ENCODE results near the gene ARHGAP31.

ARHGAP31 gene

DNA sequence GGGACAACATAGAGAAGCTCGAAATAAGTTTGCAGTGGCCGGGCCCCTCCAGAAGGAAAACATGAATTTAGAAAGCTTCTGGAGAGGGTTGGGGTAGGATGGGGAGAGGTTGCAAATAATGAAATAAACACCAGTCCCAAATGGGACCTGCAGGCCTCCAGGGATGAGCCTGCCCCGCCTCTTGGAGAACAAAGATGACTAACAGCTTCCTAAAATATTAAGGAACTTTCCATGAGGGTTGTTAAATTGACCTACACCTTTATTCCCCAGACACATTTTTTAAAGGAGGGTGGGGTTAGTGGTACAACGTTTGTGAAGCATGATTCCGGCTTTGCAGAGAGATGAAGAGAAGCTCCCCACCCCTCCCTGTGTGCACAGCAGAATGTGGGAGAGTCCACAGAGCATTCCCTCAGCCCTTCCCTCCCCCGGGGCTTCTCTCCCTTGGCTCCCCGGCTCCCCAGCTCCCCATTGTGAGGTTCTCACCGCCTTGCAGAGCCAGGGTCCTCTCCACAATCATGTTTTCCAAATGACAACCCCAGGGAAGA is 84.1 kb downstream of the ARHGAP31 start:
- DNase-seq (ENCODE audit: low read depth, low spot score) = no peak

DNA sequence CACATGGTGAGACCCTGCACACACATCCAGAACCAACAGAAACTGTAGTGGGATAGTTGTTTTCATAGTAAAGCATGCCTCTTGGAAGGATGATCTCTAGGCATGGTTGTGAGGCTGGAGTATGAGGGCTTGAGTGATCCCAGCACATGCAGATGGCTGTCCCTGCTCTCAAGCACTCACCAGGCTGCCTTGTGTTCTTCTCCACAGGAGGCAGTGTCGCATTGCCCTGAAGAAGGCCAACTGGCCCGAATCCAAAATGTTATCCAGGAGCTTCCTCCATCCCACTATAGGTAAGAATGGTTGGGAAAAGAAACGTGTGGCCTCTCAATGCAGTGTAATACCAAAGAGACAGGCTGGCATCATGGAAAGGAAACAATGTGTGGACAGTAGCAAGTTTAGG is 86.5 kb downstream of the ARHGAP31 start:
- no peak for DNase-seq (ENCODE audit: low read depth, low spot score)

- DNase-seq (ENCODE audit: low read depth, low spot score) = no peak
These were observed 88.0 kb downstream of the ARHGAP31 start for GRCh38 chr3:119382134-119382533.

- no peak for DNase-seq (ENCODE audit: low read depth, low spot score)
These were observed 94.4 kb downstream of the ARHGAP31 start for GRCh38 chr3:119388577-119388976.

DNA sequence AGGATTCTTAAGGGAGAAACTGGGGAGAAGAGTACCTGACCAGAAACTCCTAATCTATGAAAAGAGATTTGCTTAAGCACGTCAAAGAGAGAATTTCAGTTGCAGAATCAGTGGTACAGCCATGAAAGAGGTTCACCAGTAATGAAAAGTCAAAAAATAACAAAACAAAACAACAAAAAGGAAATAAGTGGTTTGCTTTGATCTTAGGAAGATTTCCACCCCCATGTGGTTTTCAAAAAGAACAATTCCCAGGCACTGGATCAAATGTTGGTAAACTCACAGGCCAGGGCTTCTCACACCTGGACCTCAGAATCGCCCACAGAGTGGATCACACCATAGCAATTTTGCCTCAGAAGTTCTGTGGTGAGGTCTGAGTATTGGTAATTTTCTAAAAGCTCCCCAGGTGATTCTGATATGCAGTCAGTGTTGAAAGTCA is 101.8 kb downstream of the ARHGAP31 start:
- no peak for DNase-seq (ENCODE audit: low read depth, low spot score)

GRCh38 chr3:119396870-119397269 is 102.7 kb downstream of the ARHGAP31 start:
- DNase-seq (ENCODE audit: low read depth, low spot score) = no peak

GRCh38 chr3:119400466-119400865 is 106.3 kb downstream of the ARHGAP31 start:
- no peak for DNase-seq (ENCODE audit: low read depth, low spot score)

GRCh38 chr3:119401069-119401468 is 106.9 kb downstream of the ARHGAP31 start:
- no peak for DNase-seq (ENCODE audit: low read depth, low spot score)

- DNase-seq (ENCODE audit: low read depth, low spot score) = no peak
These were observed 107.6 kb downstream of the ARHGAP31 start for GRCh38 chr3:119401503-119402440.

DNA sequence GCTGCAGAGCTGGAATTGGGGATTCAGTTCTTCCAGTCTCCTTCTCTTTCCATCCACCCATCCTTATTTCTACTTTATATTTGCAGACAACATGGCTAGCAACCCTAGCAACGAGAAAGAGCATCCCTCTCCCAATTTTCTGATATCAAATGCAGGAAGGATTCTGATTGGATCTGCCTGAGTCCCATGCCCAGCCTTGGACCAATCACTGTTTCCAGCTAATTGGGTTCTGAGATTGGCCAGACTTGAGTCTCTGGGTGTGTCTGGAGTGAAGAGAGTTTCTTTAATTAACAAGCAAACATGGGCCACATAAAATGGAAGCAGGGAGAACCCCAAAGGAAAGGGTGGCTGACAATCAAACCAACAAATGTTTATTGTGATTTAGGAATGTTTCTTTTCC is 108.6 kb downstream of the ARHGAP31 start:
- no peak for DNase-seq (ENCODE audit: low read depth, low spot score)

DNA sequence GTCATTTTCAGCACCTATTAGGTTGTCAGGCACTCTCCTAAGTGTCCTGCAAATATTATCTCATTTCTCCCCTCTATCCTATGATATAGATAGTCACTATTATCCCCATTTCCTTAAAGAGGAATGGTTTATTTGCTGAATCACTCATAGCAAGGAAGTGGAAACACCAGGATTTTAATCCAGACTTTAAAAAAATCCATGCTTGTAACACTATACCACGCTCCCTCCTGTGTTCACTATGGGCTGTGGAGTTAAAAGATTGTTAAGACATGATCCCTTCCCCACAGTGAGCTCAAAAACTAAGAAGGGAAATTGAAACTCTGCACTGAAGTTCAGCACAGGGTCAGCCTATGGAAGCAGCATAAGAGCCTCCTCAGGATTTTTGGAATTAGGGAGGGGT is 109.0 kb downstream of the ARHGAP31 start:
- DNase-seq (ENCODE audit: low read depth, low spot score) = no peak

GRCh38 chr3:119405315-119405714 is 111.1 kb downstream of the ARHGAP31 start:
- DNase-seq (ENCODE audit: low read depth, low spot score) = no peak

GRCh38 chr3:119408243-119408950 is 114.2 kb downstream of the ARHGAP31 start:
- DNase-seq (ENCODE audit: low read depth, low spot score) = no peak

DNA sequence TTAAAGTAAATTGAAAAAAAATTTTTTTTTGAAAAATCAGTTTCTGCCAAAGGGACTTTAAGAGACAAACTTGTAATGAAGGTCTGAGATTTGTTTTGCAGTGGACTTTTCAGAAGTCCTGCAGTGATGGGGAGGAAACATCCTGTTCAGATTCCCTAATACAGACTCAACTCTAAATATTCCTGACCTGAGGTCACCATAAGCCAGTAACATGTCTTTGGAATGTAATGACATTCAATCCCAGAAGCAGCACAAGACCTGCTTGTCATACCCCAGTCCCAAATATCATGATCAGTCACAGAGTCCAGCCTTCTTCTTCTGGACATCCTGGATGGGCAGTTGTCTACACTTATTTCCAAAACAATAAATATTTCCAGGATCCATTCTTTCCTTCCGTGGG is 115.7 kb downstream of the ARHGAP31 start:
- no peak for DNase-seq (ENCODE audit: low read depth, low spot score)

DNA sequence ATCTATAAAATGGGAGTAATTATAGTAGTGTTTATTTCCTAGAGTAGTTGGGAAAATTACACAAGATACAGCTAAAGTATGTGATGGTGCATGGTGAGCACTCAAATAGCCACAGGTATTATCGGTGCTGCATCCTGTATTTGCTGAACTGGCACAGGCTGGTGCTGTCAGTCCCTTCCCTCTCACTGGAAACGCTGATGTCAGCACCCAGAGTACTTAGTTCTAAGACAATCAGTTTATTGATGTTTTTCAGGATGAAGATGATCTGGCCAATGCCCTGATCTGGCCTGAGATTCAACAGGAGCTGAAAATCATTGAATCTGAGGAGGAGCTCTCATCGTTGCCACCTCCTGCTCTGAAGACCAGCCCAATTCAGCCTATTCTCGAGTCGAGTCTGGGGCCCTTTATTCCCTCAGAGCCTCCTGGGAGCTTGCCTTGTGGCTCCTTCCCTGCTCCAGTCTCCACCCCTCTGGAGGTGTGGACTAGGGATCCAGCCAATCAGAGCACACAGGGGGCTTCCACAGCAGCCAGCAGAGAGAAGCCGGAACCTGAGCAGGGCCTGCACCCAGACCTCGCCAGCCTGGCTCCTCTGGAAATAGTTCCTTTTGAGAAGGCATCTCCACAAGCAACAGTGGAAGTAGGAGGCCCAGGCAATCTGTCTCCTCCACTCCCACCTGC is 119.6 kb downstream of the ARHGAP31 start:
- no peak for DNase-seq (ENCODE audit: low read depth, low spot score)

- DNase-seq (ENCODE audit: low read depth, low spot score) = no peak
These were observed 122.7 kb downstream of the ARHGAP31 start for GRCh38 chr3:119416873-119417272.

- DNase-seq (ENCODE audit: low read depth, low spot score) = no peak
These were observed 123.8 kb downstream of the ARHGAP31 start for GRCh38 chr3:119417771-119418512.

GRCh38 chr3:119418641-119419040 is 124.5 kb downstream of the ARHGAP31 start:
- DNase-seq (ENCODE audit: low read depth, low spot score) = no peak

DNA sequence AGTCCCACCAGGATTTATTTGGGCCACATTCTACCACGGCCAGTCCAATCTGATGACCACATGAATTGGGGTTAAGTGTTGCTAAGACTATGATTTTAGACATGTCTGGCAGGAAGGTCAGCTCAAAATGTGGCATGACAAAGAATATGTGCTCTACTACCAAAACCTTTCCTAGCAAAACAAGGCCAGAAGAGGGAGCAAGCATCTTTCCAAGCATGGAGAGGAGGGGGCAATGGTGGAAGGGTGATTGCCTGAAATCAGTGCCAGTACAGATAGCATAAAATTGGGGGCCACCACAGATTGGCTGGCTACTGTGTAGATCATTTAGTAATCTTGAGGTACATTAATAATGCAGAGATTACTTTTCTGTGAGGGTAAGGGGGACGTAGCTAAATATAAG is 126.0 kb downstream of the ARHGAP31 start:
- DNase-seq (ENCODE audit: low read depth, low spot score) = no peak

- no peak for DNase-seq (ENCODE audit: low read depth, low spot score)
These were observed 133.5 kb downstream of the ARHGAP31 start for GRCh38 chr3:119427669-119428068.

- no peak for DNase-seq (ENCODE audit: low read depth, low spot score)
These were observed 134.4 kb downstream of the ARHGAP31 start for GRCh38 chr3:119428538-119428937.
